ENCODE results near the gene RASGRF1.
"Not testable (repeated sequence)": the region's sequence is repeated elsewhere in the genome, so short reads cannot be mapped to it uniquely, and the experiment has no call there.

Gene RASGRF1

GRCh38 chr15:79090487-79091203 is at the start of gene RASGRF1:
RASGRF1 (minus strand) TSS chr15:79090780; CDS start chr15:79090498, 282 bp downstream.
- DNase-seq, result peak; percentile 67

GRCh38 chr15:79136434-79137046 is 46.0 kb upstream of the RASGRF1 start:
- no peak for DNase-seq

GRCh38 chr15:79133309-79133708 is 42.7 kb upstream of the RASGRF1 start:
- DNase-seq, result no peak

GRCh38 chr15:79132770-79133169 is 42.2 kb upstream of the RASGRF1 start:
- no peak for DNase-seq

- DNase-seq, result no peak
Measured at GRCh38 chr15:79132361-79132760, 41.8 kb upstream of the RASGRF1 start.

GRCh38 chr15:79130535-79131130 is 40.1 kb upstream of the RASGRF1 start:
- no peak for DNase-seq

GRCh38 chr15:79129235-79129634 is 38.7 kb upstream of the RASGRF1 start:
- DNase-seq, result no peak

- DNase-seq, result no peak
Measured at GRCh38 chr15:79128556-79128955, 38.0 kb upstream of the RASGRF1 start.

- DNase-seq, result no peak
Measured at GRCh38 chr15:79124388-79124787, 33.8 kb upstream of the RASGRF1 start.

GRCh38 chr15:79122991-79123390 is 32.4 kb upstream of the RASGRF1 start:
- no peak for DNase-seq

GRCh38 chr15:79122391-79122790 is 31.8 kb upstream of the RASGRF1 start:
- DNase-seq, result no peak

- DNase-seq, result no peak
Measured at GRCh38 chr15:79121571-79121970, 31.0 kb upstream of the RASGRF1 start.

- no peak for DNase-seq
Measured at GRCh38 chr15:79117442-79118204, 27.0 kb upstream of the RASGRF1 start.

- DNase-seq, result no peak
Measured at GRCh38 chr15:79116771-79117170, 26.2 kb upstream of the RASGRF1 start.

- no peak for DNase-seq
Measured at GRCh38 chr15:79115986-79116665, 25.5 kb upstream of the RASGRF1 start.

GRCh38 chr15:79113831-79114230 is 23.3 kb upstream of the RASGRF1 start:
- no peak for DNase-seq

- DNase-seq, result not testable (repeated sequence)
Measured at GRCh38 chr15:79111404-79111803, 20.8 kb upstream of the RASGRF1 start.

- DNase-seq, result no peak
Measured at GRCh38 chr15:79105141-79105540, 14.6 kb upstream of the RASGRF1 start.

- no peak for DNase-seq
Measured at GRCh38 chr15:79102595-79102994, 12.0 kb upstream of the RASGRF1 start.

- DNase-seq, result no peak
Measured at GRCh38 chr15:79101866-79102581, 11.4 kb upstream of the RASGRF1 start.

- DNase-seq, result no peak
Measured at GRCh38 chr15:79099692-79100091, 9.1 kb upstream of the RASGRF1 start.

- DNase-seq, result no peak
Measured at GRCh38 chr15:79094611-79095021, 4.0 kb upstream of the RASGRF1 start.

Measured in NCI-H1694 treated with DMSO at 0.1 percent for 48 hours (cell line).